Panc1 (cell line): ENCODE results near the gene RAB40B. TPM values are rescaled to one million over a fixed set of nuclear protein-coding genes. Genes with fewer than 3 reads are reported as not detected.

Source experiments
- ATAC-seq: fragments of 200-7000 bp; cut with Tn5 transposase; 2 replicates; pipeline ENCODE4 v1.9.1; 2020; ENCODE audit warnings: mild to moderate bottlenecking, moderate library complexity
- BruUV-seq: library from RNA; stranded (reverse); fragments of 400-500 nt; replicated peaks from 2 replicates; lab custom pipeline; 2021; lab: Mats Ljungman, UMichigan
- CTCF ChIA-PET: fragments of 300-600 bp; sonication (Branson Sonifier 250); formaldehyde crosslinking; loops from one replicate; lab custom pipeline; 2022; ENCODE audit warnings: antibody characterized with exemption; lab: Charles Lee
- POLR2A ChIA-PET: fragments of 300-600 bp; sonication (Branson Sonifier 250); formaldehyde crosslinking; loops from one replicate; lab custom pipeline; 2022; ENCODE audit warnings: antibody characterized with exemption; lab: Charles Lee
- DNase-seq: peaks from one replicate; pipeline ENCODE4 v3.0.0-alpha.2; 2010; ENCODE audit warnings: low read depth, low spot score
- H3K27ac ChIP-seq: 2 replicates; pipeline ENCODE4 v1.5.1; 2011; ENCODE audit warnings: mild to moderate bottlenecking, low read length, inconsistent platforms
- H3K27me3 ChIP-seq: fragments of 200-500 bp; sonication (Bioruptor generic); 2 replicates; pipeline ENCODE4 v1.6.0; 2014; ENCODE audit warnings: low read length, inconsistent platforms; ENCODE audit not compliant: control insufficient read depth, insufficient read depth
- H3K36me3 ChIP-seq: fragments of 200-500 bp; sonication (Bioruptor generic); 2 replicates; pipeline ENCODE4 v1.5.1; 2014; ENCODE audit warnings: inconsistent platforms, mild to moderate bottlenecking, low read length, moderate library complexity; ENCODE audit not compliant: control insufficient read depth, insufficient read depth
- H3K4me1 ChIP-seq: 2 replicates; pipeline ENCODE4 v1.5.1; 2011; ENCODE audit warnings: inconsistent platforms, mild to moderate bottlenecking, low read length, moderate library complexity; ENCODE audit not compliant: control insufficient read depth, insufficient read depth
- H3K4me3 ChIP-seq, 2 experiments: 2 replicates each; pipeline ENCODE4 v1.5.1; 2011 to 2012; ENCODE audit warnings: low read depth in 2 of 2, low read length in 2 of 2, mild to moderate bottlenecking in 2 of 2, inconsistent platforms in 1 of 2, moderate library complexity in 1 of 2
- H3K9me3 ChIP-seq: fragments of 200-500 bp; sonication (Bioruptor generic); 2 replicates; pipeline ENCODE4 v1.5.1; 2014; ENCODE audit warnings: low read depth, mild to moderate bottlenecking, inconsistent platforms, low read length, moderate library complexity; ENCODE audit not compliant: control insufficient read depth, insufficient read depth
- CTCF ChIP-seq: fragments of 450-650 bp; IDR thresholded peaks from 2 replicates; pipeline ENCODE4 v1.5.1; 2017; ENCODE audit warnings: mild to moderate bottlenecking
- POLR2AphosphoS5 ChIP-seq: IDR thresholded peaks from 2 replicates; pipeline ENCODE4 v1.6.1; 2012; ENCODE audit warnings: mild to moderate bottlenecking, low read depth, low read length, moderate library complexity
- REST ChIP-seq, 2 experiments: IDR thresholded peaks; 2 replicates each; pipeline ENCODE4 v1.6.1; 2011 to 2012; ENCODE audit warnings: low read depth in 2 of 2, control low read depth in 1 of 2, low read length in 1 of 2, mild to moderate bottlenecking in 1 of 2, moderate library complexity in 1 of 2; ENCODE audit not compliant: insufficient read depth in 1 of 2
- SIN3A ChIP-seq: IDR thresholded peaks from 2 replicates; pipeline ENCODE4 v1.6.1; 2012; ENCODE audit warnings: low read depth, mild to moderate bottlenecking, low read length, moderate library complexity, borderline replicate concordance; ENCODE audit not compliant: insufficient read depth
- TCF7L2 ChIP-seq: IDR thresholded peaks from 2 replicates; pipeline ENCODE4 v1.6.1; 2011; ENCODE audit warnings: mild to moderate bottlenecking, low read depth, low read length, inconsistent platforms
- in situ Hi-C: cut with HindIII; loops from 2 replicates; pipeline ENCODE4 v1.10.0; 2016; ENCODE audit warnings: low sequenced_read_pairs, low pct_unique_long_range_greater_than_20kb
- intact Hi-C: fragments of 100-400 bp; cut with micrococcal nuclease; formaldehyde crosslinking; loops from one replicate; pipeline ENCODE4 v1.10.0; 2022; ENCODE audit not compliant: unreplicated experiment
- total RNA-seq: library from RNA; stranded (reverse); gene quantifications from one replicate; pipeline ENCODE4 v1.2.1, GENCODE V29; 2021; ENCODE audit not compliant: unreplicated experiment

RAB40B gene
- total RNA-seq, 1 experiment from 2014 or later, result 7.1 TPM

DNA sequence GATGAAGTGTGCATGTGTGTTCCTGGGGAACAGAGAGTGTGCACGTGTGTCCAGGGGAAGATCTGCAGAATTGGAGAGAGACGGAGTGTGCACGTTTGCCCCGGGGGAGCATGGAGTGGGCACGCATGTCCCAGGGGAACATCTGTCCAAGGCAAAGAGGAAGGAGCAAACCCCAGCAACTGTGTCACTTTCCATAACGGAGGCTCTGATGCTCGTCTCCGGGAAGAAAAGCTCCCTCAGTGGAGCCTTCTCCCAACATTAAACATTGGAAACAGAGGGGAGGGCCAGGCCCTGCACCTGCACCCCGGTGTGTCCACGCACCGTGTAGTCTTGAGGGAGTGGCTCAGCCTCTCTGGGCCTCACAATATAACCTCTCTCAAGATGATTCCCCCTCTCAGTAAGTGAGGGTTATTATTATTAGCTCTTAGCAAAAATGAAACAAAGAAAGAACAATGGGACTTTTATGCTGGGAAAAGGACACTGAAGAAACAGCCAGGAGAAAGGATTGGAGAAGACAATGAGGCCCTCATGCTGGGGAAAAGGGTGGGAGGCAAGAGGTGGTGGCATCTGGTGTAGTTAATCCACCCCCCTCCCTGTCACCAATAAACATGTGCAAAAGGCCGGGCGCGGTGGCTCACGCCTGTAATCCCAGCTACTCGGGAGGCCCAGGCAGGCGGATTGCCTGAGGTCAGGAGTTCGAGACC is 7.6 kb downstream of the RAB40B start:
- intact Hi-C loops (no loop called here), in situ Hi-C loops (no loop called here)
- TF ChIP-seq POLR2AphosphoS5, result no peak
- TF ChIP-seq SIN3A, result no peak
- TF ChIP-seq TCF7L2, result no peak
- no peak for TF ChIP-seq REST (IDR thresholded peaks at IDR 0.05; ENCODE audit: insufficient read depth in 1 of 2, low read depth in 2 of 2, low read length in 1 of 2)
- TF ChIP-seq CTCF, result no peak
- ChIA-PET CTCF (no interaction called here), POLR2A (no interaction called here)
- H3K9me3 ChIP-seq, result no peaks in the 10 kb centered on the region
- no peak overlapping the region for H3K27ac ChIP-seq
- no TSS peak for BruUV-seq
- DNase-seq, result no peak
- no peaks in the 10 kb centered on the region for H3K27me3 ChIP-seq
- H3K4me3 ChIP-seq, result no peak overlapping the region
- no peaks in the 10 kb centered on the region for H3K4me1 ChIP-seq
- ATAC-seq, result no peak
- no peaks in the 10 kb centered on the region for H3K36me3 ChIP-seq

DNA sequence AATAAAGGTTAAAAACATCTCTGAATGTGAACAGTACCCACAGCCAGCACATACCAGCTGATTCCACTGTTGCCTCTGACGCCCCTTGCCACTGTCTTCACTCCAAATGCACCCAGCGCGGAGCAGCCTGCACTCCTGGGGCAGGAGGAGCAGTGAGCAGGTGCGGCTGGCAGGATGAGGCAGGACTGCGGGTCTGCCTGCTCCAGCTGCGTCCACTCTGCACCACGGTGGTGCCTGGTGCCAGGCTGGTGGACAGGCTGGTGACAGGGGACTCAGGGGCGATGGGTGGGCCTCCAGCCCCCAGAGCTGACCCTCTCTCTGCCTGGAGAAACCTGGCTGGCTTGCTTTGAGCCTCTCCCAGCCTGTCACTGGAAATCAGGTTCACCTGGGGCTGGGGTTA is 9.4 kb downstream of the RAB40B start:
- in situ Hi-C loops, result no loop called here
- no peaks in the 10 kb centered on the region for H3K9me3 ChIP-seq
- ATAC-seq (no peak), DNase-seq (no peak)
- no peaks in the 10 kb centered on the region for H3K36me3 ChIP-seq
- CTCF ChIA-PET, result no interaction called here
- H3K27ac ChIP-seq, result no peak overlapping the region
- H3K4me3 ChIP-seq, result no peak overlapping the region
- H3K27me3 ChIP-seq, result no peaks in the 10 kb centered on the region
- POLR2A ChIA-PET, result no interaction called here
- intact Hi-C loops, result no loop called here
- H3K4me1 ChIP-seq, result no peaks in the 10 kb centered on the region
- TF ChIP-seq TCF7L2 (no peak), CTCF (no peak), POLR2AphosphoS5 (no peak), SIN3A (no peak), REST (IDR thresholded peaks at IDR 0.05; ENCODE audit: insufficient read depth in 1 of 2, low read depth in 2 of 2, low read length in 1 of 2) (no peak)
- no TSS peak for BruUV-seq
